ENCODE measurements around the gene PIGP.
"Not testable (repeated sequence)": the region's sequence is repeated elsewhere in the genome, so short reads cannot be mapped to it uniquely, and the experiment has no call there.

The PIGP gene

DNA sequence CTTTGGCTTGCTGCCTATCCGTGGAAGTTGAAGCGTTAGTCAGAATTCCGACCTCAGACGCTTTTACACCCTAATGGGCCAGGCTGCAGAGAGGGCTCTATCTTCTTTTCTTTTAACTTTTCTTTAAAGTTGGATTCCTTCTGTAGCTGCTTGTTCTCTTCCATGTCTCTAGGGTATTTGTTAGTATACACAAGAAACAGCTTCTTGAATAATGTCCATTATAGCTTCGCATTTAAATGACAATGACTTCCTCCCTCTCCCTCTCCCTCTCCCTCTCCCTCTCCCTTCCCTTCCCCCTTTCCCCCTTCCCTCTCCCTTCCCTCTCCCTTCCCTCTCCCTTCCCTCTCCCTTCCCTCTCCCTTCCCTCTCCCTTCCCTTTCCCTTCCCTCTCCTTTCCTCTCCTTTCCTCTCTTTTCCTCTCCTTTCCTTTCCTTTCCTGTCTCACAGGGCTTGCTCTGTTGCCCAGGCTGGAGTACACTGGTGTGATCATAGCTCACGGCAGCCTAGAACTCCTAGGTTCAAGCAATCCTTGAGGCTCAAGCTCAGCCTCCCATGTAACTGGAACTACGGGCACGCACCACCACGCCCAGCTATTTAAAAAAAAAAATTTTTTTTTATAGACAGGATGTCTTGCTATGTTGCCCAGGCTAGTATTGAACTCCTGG, 33.3 kb downstream of the PIGP start:
- H3K36me3 ChIP-seq (ENCODE audit: insufficient read depth, low read length): no peaks in the 10 kb centered on the region
- no peak for TF ChIP-seq EZH2 (IDR thresholded peaks at IDR 0.05; ENCODE audit: borderline replicate concordance, low read depth, low read length, severe bottlenecking)
- TF ChIP-seq, protein P1, sequence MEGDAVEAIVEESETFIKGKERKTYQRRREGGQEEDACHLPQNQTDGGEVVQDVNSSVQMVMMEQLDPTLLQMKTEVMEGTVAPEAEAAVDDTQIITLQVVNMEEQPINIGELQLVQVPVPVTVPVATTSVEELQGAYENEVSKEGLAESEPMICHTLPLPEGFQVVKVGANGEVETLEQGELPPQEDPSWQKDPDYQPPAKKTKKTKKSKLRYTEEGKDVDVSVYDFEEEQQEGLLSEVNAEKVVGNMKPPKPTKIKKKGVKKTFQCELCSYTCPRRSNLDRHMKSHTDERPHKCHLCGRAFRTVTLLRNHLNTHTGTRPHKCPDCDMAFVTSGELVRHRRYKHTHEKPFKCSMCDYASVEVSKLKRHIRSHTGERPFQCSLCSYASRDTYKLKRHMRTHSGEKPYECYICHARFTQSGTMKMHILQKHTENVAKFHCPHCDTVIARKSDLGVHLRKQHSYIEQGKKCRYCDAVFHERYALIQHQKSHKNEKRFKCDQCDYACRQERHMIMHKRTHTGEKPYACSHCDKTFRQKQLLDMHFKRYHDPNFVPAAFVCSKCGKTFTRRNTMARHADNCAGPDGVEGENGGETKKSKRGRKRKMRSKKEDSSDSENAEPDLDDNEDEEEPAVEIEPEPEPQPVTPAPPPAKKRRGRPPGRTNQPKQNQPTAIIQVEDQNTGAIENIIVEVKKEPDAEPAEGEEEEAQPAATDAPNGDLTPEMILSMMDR (IDR thresholded peaks at IDR 0.05; ENCODE audit: borderline replicate concordance, extremely low read depth, low read length, poor library complexity, severe bottlenecking): no peak
- H4K20me1 ChIP-seq (ENCODE audit: insufficient read depth, low read length): no peaks in the 10 kb centered on the region
- peaks cover 5% of the 10 kb centered on the region for H3K4me1 ChIP-seq (ENCODE audit: insufficient read depth, low read length)
- DNase-seq: no peak
- H3K27me3 ChIP-seq (ENCODE audit: insufficient read depth, low read length, poor library complexity): no peaks in the 10 kb centered on the region
- no peak overlapping the region for H3K4me2 ChIP-seq (ENCODE audit: insufficient read depth, low read length)
- no peaks in the 10 kb centered on the region for H3K79me2 ChIP-seq (ENCODE audit: insufficient read depth, low read length)
- no peak overlapping the region for H3K4me3 ChIP-seq (ENCODE audit: low read depth in 1 of 2, low read length in 2 of 2)
- no peaks in the 10 kb centered on the region for H3K9me3 ChIP-seq (ENCODE audit: insufficient read depth, low read length, severe bottlenecking)
- ATAC-seq (ENCODE audit: insufficient read depth, low read depth): no peak
- H2AFZ ChIP-seq (ENCODE audit: low read depth, low read length): no peak overlapping the region
- H3K9ac ChIP-seq (ENCODE audit: low read depth, low read length): no peak overlapping the region
- H3K27ac ChIP-seq (ENCODE audit: low read length): no peak overlapping the region

GRCh38 chr21:37036177-37036576, 36.7 kb downstream of the PIGP start:
- H3K27me3 ChIP-seq (ENCODE audit: insufficient read depth, low read length, poor library complexity): no peaks in the 10 kb centered on the region
- H2AFZ ChIP-seq (ENCODE audit: low read depth, low read length): no peak overlapping the region
- no peaks in the 10 kb centered on the region for H4K20me1 ChIP-seq (ENCODE audit: insufficient read depth, low read length)

GRCh38 chr21:37034394-37034793, 38.5 kb downstream of the PIGP start:
- DNase-seq; H3K4me1 ChIP-seq (ENCODE audit: insufficient read depth, low read length); H3K79me2 ChIP-seq (ENCODE audit: insufficient read depth, low read length); H3K27ac ChIP-seq (ENCODE audit: low read length); H3K36me3 ChIP-seq (ENCODE audit: insufficient read depth, low read length); H3K9ac ChIP-seq (ENCODE audit: low read depth, low read length); H3K4me2 ChIP-seq (ENCODE audit: insufficient read depth, low read length); H3K4me3 ChIP-seq (ENCODE audit: low read depth in 1 of 2, low read length in 2 of 2); H3K27me3 ChIP-seq (ENCODE audit: insufficient read depth, low read length, poor library complexity); H3K9me3 ChIP-seq (ENCODE audit: insufficient read depth, low read length, severe bottlenecking); H2AFZ ChIP-seq (ENCODE audit: low read depth, low read length); H4K20me1 ChIP-seq (ENCODE audit: insufficient read depth, low read length); ATAC-seq (ENCODE audit: insufficient read depth, low read depth): not testable (repeated sequence)

More at GRCh38 chr21:37036177-37036576, 36.7 kb downstream of the PIGP start:
- H3K4me2 ChIP-seq (ENCODE audit: insufficient read depth, low read length): no peak overlapping the region
- H3K9me3 ChIP-seq (ENCODE audit: insufficient read depth, low read length, severe bottlenecking): no peaks in the 10 kb centered on the region
- H3K79me2 ChIP-seq (ENCODE audit: insufficient read depth, low read length): no peaks in the 10 kb centered on the region
- no peak overlapping the region for H3K27ac ChIP-seq (ENCODE audit: low read length)
- no peak overlapping the region for H3K4me3 ChIP-seq (ENCODE audit: low read depth in 1 of 2, low read length in 2 of 2)
- no peak for TF ChIP-seq EZH2 (IDR thresholded peaks at IDR 0.05; ENCODE audit: borderline replicate concordance, low read depth, low read length, severe bottlenecking)
- TF ChIP-seq, protein P1 (IDR thresholded peaks at IDR 0.05; ENCODE audit: borderline replicate concordance, extremely low read depth, low read length, poor library complexity, severe bottlenecking): no peak
- no peak overlapping the region for H3K9ac ChIP-seq (ENCODE audit: low read depth, low read length)
- no peak for ATAC-seq (ENCODE audit: insufficient read depth, low read depth)
- no peak for DNase-seq
- H3K4me1 ChIP-seq (ENCODE audit: insufficient read depth, low read length): no peaks in the 10 kb centered on the region
- no peaks in the 10 kb centered on the region for H3K36me3 ChIP-seq (ENCODE audit: insufficient read depth, low read length)

- Histone ChIP-seq H3K4me2 (ENCODE audit: insufficient read depth, low read length) (no peak overlapping the region), H4K20me1 (ENCODE audit: insufficient read depth, low read length) (no peaks in the 10 kb centered on the region), H3K4me3 (ENCODE audit: low read depth in 1 of 2, low read length in 2 of 2) (no peak overlapping the region), H3K27ac (ENCODE audit: low read length) (no peak overlapping the region), H2AFZ (ENCODE audit: low read depth, low read length) (no peak overlapping the region), H3K9ac (ENCODE audit: low read depth, low read length) (no peak overlapping the region), H3K9me3 (ENCODE audit: insufficient read depth, low read length, severe bottlenecking) (no peaks in the 10 kb centered on the region), H3K36me3 (ENCODE audit: insufficient read depth, low read length) (no peaks in the 10 kb centered on the region), H3K27me3 (ENCODE audit: insufficient read depth, low read length, poor library complexity) (no peaks in the 10 kb centered on the region), H3K4me1 (ENCODE audit: insufficient read depth, low read length) (no peaks in the 10 kb centered on the region), H3K79me2 (ENCODE audit: insufficient read depth, low read length) (no peaks in the 10 kb centered on the region)
- ATAC-seq (ENCODE audit: insufficient read depth, low read depth) (no peak), DNase-seq (no peak)
- TF ChIP-seq, protein P1 (IDR thresholded peaks at IDR 0.05; ENCODE audit: borderline replicate concordance, extremely low read depth, low read length, poor library complexity, severe bottlenecking): no peak
- TF ChIP-seq EZH2 (IDR thresholded peaks at IDR 0.05; ENCODE audit: borderline replicate concordance, low read depth, low read length, severe bottlenecking): no peak
These were observed 39.9 kb downstream of the PIGP start for GRCh38 chr21:37032877-37033471.
